Activated CD8-positive, alpha-beta memory T cell treated with anti-CD3 and anti-CD28 coated beads, Interleukin-2, amount 10 ng/mL, durations not matched to agents 7 days and 5 days (primary cell): Measurements from ENCODE around the gene PFDN4. TPM values are rescaled to one million over a fixed set of nuclear protein-coding genes. Genes with fewer than 3 reads are reported as not detected.
"Not testable (repeated sequence)": the region's sequence is repeated elsewhere in the genome, so short reads cannot be mapped to it uniquely, and the experiment has no call there.

Source experiments
- ATAC-seq: fragments of 150-1000 bp; cut with Tn5 transposase; one replicate; pipeline ENCODE4 v1.10.0; 2021; ENCODE audit warnings: moderate library complexity
- CTCF ChIA-PET: fragments of 350-600 bp; sonication (Branson Sonifier 250); formaldehyde crosslinking; loops from one replicate; lab custom pipeline; 2021; ENCODE audit warnings: antibody characterized with exemption; lab: Charles Lee
- DNase-seq: peaks from one replicate; pipeline ENCODE4 v3.0.0-alpha.2; 2020
- H3K27ac Mint-ChIP-seq: one replicate; pipeline ENCODE4 v1.8.0; 2021; ENCODE audit warnings: mild to moderate bottlenecking, mixed read lengths
- H3K27me3 Mint-ChIP-seq: one replicate; pipeline ENCODE4 v1.8.0; 2021; ENCODE audit warnings: mixed read lengths
- H3K36me3 Mint-ChIP-seq: one replicate; pipeline ENCODE4 v1.8.0; 2021; ENCODE audit warnings: mild to moderate bottlenecking, mixed read lengths
- H3K4me1 Mint-ChIP-seq: one replicate; pipeline ENCODE4 v1.8.0; 2021; ENCODE audit warnings: mixed read lengths
- H3K4me3 Mint-ChIP-seq: one replicate; pipeline ENCODE4 v1.8.0; 2021; ENCODE audit warnings: mild to moderate bottlenecking, moderate library complexity, mixed read lengths
- H3K9me3 Mint-ChIP-seq: one replicate; pipeline ENCODE4 v1.8.0; 2022; ENCODE audit warnings: low read depth, mixed read lengths
- total RNA-seq, 2 experiments: library from RNA; stranded (reverse); gene quantifications; one replicate each; pipeline ENCODE4 v1.2.3, GENCODE V29; 2021

The PFDN4 gene
- total RNA-seq, 2 experiments from 2014 or later, result 20.7 to 25.5 TPM

DNA sequence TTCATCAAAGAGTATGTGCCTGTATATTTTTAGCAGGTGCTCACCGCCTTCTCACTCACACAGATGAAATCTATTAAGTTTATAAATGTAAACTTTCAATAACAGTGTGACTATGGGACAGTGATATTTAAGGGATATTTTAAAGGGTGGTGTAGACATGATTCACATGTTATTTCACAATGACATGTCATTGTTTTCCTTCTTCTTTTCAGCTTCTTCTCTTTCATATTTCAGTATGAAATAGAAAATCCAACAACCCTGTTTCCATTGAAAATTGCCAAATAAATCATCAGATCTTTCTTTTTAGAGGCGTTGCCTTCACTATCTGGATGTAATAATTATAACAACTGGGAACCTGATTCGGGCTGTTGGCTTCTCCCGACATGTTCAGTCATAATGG is 54.8 kb downstream of the PFDN4 start:
- Mint-ChIP-seq H3K27ac (no peak overlapping the region), H3K9me3 (no peaks in the 10 kb centered on the region), H3K4me1 (no peaks in the 10 kb centered on the region), H3K36me3 (no peaks in the 10 kb centered on the region), H3K27me3 (peaks cover 2% of the 10 kb centered on the region), H3K4me3 (no peak overlapping the region)
- CTCF ChIA-PET, result no interaction called here
- ATAC-seq, result no peak
- no peak for DNase-seq

- CTCF ChIA-PET, result no interaction called here
- H3K36me3 Mint-ChIP-seq, result no peaks in the 10 kb centered on the region
- DNase-seq (no peak), ATAC-seq (no peak)
- H3K9me3 Mint-ChIP-seq, result no peaks in the 10 kb centered on the region
- no peak overlapping the region for H3K27ac Mint-ChIP-seq
- H3K4me1 Mint-ChIP-seq, result no peaks in the 10 kb centered on the region
- no peak overlapping the region for H3K4me3 Mint-ChIP-seq
- H3K27me3 Mint-ChIP-seq, result peaks cover 2% of the 10 kb centered on the region
Observed at GRCh38 chr20:54263116-54263690, 55.3 kb downstream of the PFDN4 start.

- CTCF ChIA-PET, H3K27ac Mint-ChIP-seq, H3K4me3 Mint-ChIP-seq, H3K4me1 Mint-ChIP-seq, H3K36me3 Mint-ChIP-seq, ATAC-seq, H3K27me3 Mint-ChIP-seq, H3K9me3 Mint-ChIP-seq, DNase-seq: not testable (repeated sequence)
Observed at GRCh38 chr20:54265791-54266190, 57.9 kb downstream of the PFDN4 start.

- Mint-ChIP-seq H3K36me3 (no peaks in the 10 kb centered on the region), H3K27me3 (no peaks in the 10 kb centered on the region), H3K9me3 (no peaks in the 10 kb centered on the region), H3K4me3 (no peak overlapping the region), H3K27ac (no peak overlapping the region), H3K4me1 (no peaks in the 10 kb centered on the region)
- no peak for DNase-seq
- CTCF ChIA-PET, result interaction anchor here (0.6 kb wide), 1 partner anchor 163 kb away, joined by 3 read pairs; no protein-coding TSS in a partner anchor
- ATAC-seq, result no peak
Observed at GRCh38 chr20:54266844-54267243, 59.0 kb downstream of the PFDN4 start.

DNA sequence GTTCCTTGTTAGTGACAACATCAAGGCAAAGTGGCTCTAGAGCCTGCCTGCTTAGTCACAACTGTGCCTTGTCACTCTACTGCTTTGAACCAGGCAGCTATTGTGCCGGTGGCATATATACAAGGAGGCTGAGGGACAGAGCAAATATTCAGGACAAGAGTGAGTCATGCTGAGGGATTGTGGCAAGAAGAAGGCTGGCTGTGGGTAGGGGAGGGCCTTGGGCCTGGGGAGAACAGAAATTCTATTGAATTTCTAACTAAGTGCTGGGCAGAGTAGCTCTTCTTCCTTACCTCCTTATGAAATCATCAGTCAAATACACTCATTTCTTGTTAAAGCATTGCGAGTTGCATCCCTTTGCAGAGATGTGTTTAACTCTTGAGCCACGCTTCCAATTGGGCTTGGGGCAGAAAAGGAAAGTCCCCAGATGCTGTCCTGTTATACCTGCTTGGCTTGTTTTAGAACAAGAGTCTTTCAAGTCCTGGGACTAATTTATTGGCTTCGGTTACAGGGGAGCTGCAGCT is 59.7 kb downstream of the PFDN4 start:
- no peak overlapping the region for H3K4me3 Mint-ChIP-seq
- no peak for ATAC-seq
- H3K27me3 Mint-ChIP-seq, result no peaks in the 10 kb centered on the region
- H3K27ac Mint-ChIP-seq, result no peak overlapping the region
- CTCF ChIA-PET, result interaction anchor here (0.6 kb wide), 1 partner anchor 164 kb away, joined by 3 read pairs; no protein-coding TSS in a partner anchor
- DNase-seq, result no peak
- H3K36me3 Mint-ChIP-seq, result no peaks in the 10 kb centered on the region
- H3K9me3 Mint-ChIP-seq, result no peaks in the 10 kb centered on the region
- no peaks in the 10 kb centered on the region for H3K4me1 Mint-ChIP-seq

- Mint-ChIP-seq H3K27me3 (no peaks in the 10 kb centered on the region), H3K4me3 (no peak overlapping the region), H3K36me3 (no peaks in the 10 kb centered on the region), H3K27ac (no peak overlapping the region), H3K9me3 (no peaks in the 10 kb centered on the region), H3K4me1 (no peaks in the 10 kb centered on the region)
- ATAC-seq (no peak), DNase-seq (no peak)
- CTCF ChIA-PET, result no interaction called here
Observed at GRCh38 chr20:54268941-54269340, 61.1 kb downstream of the PFDN4 start.

Other genes starting within 250 kb of the PFDN4 start
- gene BCAS1, start 137.5 kb upstream of the PFDN4 start, total RNA-seq, result under 1 TPM in 1 of 2 experiments, not detected in 1; 0.14 TPM
- not detected for gene CYP24A1, start 34.1 kb upstream of the PFDN4 start, total RNA-seq